HG02678 (cell line): Measurements from ENCODE around the gene SLC9A5.

Experiments
- ATAC-seq: cut with Tn5 transposase; IDR thresholded peaks from one replicate; pipeline ENCODE4 v1.9.1; 2021; ENCODE audit warnings: mild to moderate bottlenecking, moderate library complexity; ENCODE audit not compliant: unreplicated experiment

The SLC9A5 gene

DNA sequence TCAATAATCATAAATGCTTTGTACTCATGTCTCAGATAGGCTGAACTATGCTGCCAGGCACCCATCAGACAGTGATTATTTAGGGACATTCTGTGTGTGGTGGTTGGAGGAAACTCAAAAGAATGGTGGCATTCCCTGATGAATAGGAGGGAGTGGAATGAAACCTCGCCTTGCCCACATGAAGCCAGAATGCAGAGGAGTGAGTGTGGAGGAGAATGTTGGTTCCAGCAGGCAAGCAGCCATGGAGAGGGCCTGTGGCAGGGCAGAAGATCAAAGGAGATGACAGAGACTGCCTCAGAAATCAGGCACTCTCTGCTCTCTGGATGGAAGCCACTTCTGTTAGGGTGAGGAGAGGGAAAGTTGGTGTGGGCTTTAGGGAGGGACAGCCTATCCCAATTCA, 55.2 kb downstream of the SLC9A5 start:
- no peak for ATAC-seq

DNA sequence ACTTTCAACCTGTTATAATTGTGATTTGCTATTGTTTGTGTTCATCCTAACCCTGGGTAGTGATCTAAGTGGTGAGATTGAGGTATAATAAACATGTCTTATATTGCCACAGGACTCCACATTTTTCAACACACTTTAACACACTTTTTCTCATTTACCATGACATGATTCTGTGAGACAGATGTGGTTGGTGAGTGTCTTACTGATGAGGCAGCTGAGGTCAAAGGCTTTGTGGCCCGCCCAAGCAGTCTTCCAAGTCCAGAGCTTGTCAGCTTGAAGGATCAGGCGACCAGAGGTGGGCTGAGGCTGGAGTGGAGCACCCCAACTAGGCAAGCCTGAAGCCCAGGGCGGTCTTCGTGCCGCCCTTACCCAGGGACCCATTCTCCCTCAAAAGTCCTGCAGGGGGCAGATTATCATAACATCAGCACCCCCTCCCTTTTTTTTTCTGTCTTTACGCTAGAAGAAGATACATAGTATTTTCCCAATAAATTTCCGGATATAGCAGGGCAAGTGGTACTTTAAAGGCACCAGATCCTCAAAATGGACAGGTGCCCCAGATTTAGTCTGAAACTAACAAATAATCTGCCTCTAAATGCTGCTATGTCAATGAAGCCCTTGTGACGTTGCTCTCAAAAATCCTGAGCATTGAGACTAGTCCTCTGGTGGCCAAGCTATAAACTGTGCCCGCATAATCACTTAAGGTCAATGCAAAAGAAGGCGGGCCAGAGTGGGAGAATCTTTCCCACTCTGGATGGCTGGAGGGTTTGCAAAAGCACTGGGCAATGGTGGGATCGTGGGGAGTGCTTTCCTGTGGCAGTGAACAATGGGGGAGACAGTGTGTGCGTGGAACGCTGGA, 56.7 kb downstream of the SLC9A5 start:
- no peak for ATAC-seq

DNA sequence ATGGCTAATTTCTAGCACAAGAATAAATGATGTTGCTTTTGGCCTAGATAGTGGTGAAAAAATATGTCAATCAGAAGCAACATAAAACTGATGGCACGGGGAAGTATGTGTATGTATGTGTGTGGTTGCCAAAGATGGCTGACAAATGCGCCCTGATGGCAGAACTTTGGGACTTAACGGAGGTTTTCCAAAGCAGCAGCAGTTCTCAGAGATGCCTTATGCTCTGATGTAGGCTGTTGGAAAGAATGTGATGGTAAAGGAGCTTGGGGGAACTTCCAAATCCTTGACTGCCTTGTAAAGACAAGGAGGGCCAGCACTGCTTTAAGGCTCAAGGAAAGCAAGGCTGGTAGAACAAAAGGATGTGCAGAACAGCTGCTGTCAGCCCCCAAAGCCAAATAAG, 61.8 kb downstream of the SLC9A5 start:
- ATAC-seq, result no peak

DNA sequence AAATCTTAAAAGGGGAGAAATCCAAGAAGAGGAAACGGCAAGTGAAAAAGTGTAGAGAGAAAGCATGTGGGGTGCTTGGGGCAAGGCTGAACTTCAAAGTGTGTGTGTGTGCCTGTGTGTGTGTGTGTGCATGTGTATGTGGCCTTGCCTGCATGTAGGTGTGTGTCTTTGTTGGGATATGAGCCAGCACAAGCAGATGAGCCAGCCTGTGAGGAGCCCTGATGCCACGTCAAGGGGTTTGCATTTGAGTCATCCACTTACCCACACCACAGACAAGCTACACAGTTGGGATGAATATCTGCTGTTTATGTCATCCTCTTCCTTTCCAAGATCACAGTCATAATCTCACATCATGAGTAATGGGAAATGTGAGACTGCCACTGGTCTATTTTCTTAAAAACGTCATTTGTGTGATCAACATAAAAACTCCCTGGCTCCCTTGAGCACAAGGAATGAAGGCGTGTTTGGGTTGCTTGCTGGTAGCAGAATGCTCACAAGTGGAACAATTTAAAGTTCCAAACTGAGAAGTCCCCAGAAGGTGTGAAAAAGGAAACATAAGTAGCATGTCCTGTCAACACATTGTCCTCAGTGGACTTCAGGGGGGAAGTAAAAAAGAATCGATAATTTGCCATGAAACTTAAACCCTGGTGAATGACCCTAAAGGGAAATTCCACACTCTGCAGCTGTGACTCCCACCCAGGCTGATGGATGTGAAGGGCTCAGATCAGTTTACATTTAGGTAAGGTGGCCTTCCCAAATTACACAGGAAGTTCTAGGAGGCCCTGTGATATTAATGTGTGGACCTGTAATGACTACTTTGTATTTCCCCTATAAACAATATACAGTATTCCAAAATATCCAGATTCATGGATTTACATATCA, 63.1 kb downstream of the SLC9A5 start:
- ATAC-seq, result peak; percentile 72

DNA sequence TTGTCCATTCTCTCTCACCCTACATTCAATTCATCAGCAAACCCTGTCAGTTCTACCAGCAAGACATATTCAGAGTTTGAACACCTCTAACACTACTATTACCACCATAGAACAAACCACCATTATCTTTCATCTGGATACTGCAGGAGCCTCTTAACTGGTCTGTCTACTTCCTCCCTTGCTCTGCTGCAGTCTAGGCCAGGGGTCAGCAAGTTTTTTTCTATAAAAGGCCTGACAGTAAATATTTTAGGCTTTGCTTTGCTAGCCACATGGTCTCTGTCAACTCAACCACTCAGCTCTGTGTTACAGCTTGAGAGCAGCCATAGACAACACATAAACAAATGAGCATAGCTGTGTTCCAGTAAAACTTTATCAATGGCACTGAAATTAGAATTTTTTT, 63.9 kb downstream of the SLC9A5 start:
- ATAC-seq, result no peak

DNA sequence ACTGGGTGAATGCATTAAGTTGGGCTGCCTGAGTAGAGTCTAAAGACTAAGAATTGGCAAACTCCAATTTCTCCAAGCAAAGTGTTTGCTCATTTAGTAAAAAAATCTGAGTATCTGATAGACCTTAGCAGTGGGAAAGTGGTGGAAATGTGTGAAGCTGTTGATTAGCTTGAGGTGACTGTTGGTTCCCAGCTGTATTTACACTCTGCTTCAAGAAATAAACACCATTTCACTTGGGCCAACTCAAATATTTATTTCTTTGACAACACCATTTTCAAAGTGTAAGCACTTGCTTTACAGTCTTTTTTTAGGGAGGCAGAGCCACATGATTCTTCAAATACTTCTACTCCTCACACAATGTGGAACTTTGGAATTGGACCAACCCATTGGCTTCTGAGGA, 69.1 kb downstream of the SLC9A5 start:
- no peak for ATAC-seq
